T-helper 1 cell treated with Interleukin-12 subunit alpha and Interleukin-12 subunit beta and Interleukin-4 antibody, amounts not matched to agents 30 μg/mL and 1 μg/mL, for 36 hours (primary cell): ENCODE results near the gene ZNF678.
"Not testable (repeated sequence)": the region's sequence is repeated elsewhere in the genome, so short reads cannot be mapped to it uniquely, and the experiment has no call there.

ENCODE experiments used
- H3K27ac Mint-ChIP-seq: one replicate; pipeline ENCODE4 v1.8.0; 2021; ENCODE audit warnings: mild to moderate bottlenecking, mixed read lengths
- H3K27me3 Mint-ChIP-seq: one replicate; pipeline ENCODE4 v1.8.0; 2021; ENCODE audit warnings: low read depth, mixed read lengths
- H3K36me3 Mint-ChIP-seq: one replicate; pipeline ENCODE4 v1.8.0; 2021; ENCODE audit warnings: low read depth, mixed read lengths
- H3K4me1 Mint-ChIP-seq: one replicate; pipeline ENCODE4 v1.8.0; 2021; ENCODE audit warnings: low read depth, mixed read lengths
- H3K4me3 Mint-ChIP-seq: one replicate; pipeline ENCODE4 v1.8.0; 2021; ENCODE audit warnings: mild to moderate bottlenecking, moderate library complexity, mixed read lengths
- H3K9me3 Mint-ChIP-seq: one replicate; pipeline ENCODE4 v1.8.0; 2021; ENCODE audit warnings: mixed read lengths

Gene ZNF678

GRCh38 chr1:227546059-227546458 is 17.3 kb upstream of the ZNF678 start:
- Mint-ChIP-seq H3K27ac (no peak overlapping the region), H3K36me3 (no peaks in the 10 kb centered on the region), H3K27me3 (peaks cover 7% of the 10 kb centered on the region), H3K4me3 (no peak overlapping the region), H3K4me1 (peaks cover 3% of the 10 kb centered on the region), H3K9me3 (peaks cover 11% of the 10 kb centered on the region)

DNA sequence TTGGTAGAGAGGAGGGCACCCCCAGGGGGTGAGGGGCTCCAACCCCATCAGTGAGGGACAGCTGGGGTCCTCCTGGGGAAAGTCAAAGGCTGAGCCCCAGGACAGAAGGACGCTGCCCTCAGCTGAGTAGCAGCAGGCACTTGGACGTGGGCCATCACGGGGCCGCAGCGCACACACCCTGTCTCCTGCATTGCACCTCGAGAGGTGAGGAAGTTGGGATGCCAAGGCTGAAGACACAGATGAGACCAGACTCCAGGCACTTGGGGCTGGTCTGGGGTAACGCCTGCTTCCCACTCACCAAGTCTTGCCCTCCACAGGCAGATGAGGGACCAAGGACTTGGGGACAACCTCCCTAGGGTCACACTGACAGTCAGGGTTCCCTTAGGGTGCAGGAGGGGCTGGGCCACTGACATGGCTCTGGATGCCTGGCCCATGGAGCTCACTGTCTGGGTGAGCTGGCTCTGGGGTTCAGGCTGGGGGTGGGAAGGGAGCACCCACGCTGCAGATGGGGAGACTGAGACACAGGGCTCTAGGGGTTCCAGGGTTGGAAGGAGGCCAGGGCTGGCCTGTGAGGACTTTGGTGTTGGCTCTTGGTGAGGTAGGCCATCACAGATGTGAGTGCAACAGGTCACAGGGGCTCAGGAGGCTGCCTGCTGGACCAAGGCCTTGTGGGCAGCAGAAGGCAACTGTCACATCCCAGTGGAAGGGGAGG is 16.6 kb upstream of the ZNF678 start:
- Mint-ChIP-seq H3K9me3 (peaks cover 17% of the 10 kb centered on the region), H3K36me3 (peaks cover 2% of the 10 kb centered on the region), H3K27ac (no peak overlapping the region), H3K4me1 (peaks cover 3% of the 10 kb centered on the region), H3K4me3 (no peak overlapping the region), H3K27me3 (peaks cover 3% of the 10 kb centered on the region)

DNA sequence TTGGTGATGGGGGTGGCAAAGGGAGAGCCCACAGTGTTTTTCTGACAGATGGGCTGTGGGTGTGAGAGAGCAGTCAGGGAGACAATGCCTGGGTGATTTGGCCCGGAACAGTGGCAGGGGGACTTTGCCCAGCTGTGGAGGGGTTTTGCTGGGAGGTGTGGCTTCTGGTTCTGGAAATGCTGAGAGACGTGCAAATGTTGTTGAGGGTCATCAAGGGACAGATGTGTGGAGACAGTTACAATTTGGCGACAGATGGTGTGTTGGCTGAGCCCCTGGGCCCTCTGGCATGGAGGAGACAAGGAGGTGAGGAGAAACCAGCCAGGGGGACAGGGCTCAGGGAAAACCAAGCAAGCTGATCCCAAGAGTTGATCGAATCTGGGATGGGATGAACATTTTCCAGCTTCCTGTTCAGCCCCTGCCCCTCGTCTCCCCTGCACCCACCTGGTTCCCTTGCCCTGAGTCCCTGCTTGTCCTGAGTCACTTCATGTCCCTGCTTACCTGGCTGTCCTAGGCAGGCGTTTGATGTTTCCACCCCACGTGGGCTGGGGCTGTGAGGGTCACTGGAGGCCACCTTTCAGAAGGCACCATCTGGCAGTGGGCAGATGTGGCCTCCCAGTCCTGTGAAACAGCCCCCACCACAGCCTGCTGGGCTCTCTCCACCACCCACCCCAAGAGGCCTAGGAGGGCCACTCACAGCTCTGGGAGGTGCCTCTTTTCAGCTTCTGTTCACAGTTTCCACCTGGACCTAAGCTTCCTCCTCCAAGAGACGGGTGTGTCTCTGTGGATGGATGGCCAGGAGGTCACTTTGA is 15.8 kb upstream of the ZNF678 start:
- Mint-ChIP-seq H3K27me3 (peaks cover 5% of the 10 kb centered on the region), H3K27ac (no peak overlapping the region), H3K4me1 (peaks cover 3% of the 10 kb centered on the region), H3K4me3 (no peak overlapping the region), H3K9me3 (peaks cover 23% of the 10 kb centered on the region), H3K36me3 (peaks cover 3% of the 10 kb centered on the region)

DNA sequence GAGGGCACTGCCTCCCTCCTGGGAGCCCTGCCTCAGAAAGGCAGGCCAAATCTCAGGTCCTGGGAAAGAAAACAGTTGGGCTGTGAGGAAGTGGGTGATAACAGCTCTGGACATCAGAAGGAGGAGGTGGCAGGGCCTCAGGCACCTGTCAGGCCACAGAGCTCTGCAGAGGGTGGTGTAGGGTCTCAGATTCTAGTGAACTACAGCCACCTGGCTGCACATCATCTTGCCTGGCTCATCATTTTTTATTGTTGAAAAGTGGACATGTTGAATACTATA is 15.3 kb upstream of the ZNF678 start:
- peaks cover 27% of the 10 kb centered on the region for H3K9me3 Mint-ChIP-seq
- H3K27ac Mint-ChIP-seq: no peak overlapping the region

GRCh38 chr1:227548448-227548847 is 14.9 kb upstream of the ZNF678 start:
- Mint-ChIP-seq H3K4me1 (no peaks in the 10 kb centered on the region), H3K27ac (no peak overlapping the region), H3K36me3 (peaks cover 3% of the 10 kb centered on the region), H3K9me3 (peaks cover 27% of the 10 kb centered on the region), H3K27me3 (peaks cover 8% of the 10 kb centered on the region), H3K4me3 (no peak overlapping the region)

More for the DNA sequence above, 15.3 kb upstream of the ZNF678 start:
- Mint-ChIP-seq H3K27me3 (peaks cover 8% of the 10 kb centered on the region), H3K4me3 (no peak overlapping the region), H3K36me3 (peaks cover 3% of the 10 kb centered on the region), H3K4me1 (peaks cover under 1% of the 10 kb centered on the region)

DNA sequence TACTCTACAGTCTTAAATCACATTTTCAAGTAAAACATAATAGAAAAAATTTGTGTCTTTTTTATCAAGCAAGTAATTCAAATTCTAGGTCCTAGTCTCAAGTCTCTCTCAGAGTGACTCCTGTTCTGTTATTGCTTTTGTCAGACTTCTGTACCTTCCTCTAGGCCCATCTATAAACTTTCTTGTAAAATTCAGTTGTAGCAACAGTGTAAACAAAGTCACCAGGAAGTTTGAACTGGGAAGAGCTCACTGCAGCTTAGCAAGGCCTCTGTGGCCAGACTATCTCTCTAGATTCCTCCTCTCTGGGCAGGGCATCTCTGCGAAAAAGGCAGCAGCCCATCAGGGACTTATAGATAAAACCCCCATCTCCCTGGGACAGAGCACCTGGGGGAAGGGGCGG is 13.5 kb upstream of the ZNF678 start:
- peaks cover 3% of the 10 kb centered on the region for H3K36me3 Mint-ChIP-seq
- no peak overlapping the region for H3K27ac Mint-ChIP-seq
- H3K27me3 Mint-ChIP-seq: peaks cover 8% of the 10 kb centered on the region
- no peak overlapping the region for H3K4me3 Mint-ChIP-seq
- H3K9me3 Mint-ChIP-seq: peaks cover 27% of the 10 kb centered on the region
- H3K4me1 Mint-ChIP-seq: no peaks in the 10 kb centered on the region

DNA sequence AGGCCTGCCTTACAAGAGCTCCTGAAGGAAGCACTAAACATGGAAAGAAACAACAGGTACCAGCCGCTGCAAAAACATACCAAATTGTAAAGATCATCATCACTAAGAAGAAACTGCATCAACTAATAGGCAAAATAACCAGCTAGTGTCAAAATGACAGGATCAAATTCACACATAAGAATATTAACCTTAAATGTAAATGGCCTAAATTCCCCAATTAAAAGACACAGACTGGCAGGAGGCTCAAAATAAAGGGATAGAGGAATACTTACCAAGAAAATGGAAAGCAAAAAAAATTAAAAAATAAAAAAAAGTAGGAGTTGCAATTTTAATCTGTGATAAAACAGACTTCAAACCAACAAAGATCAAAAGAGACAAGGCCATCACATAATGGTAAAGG is 11.5 kb upstream of the ZNF678 start:
- H3K27me3 Mint-ChIP-seq, H3K27ac Mint-ChIP-seq, H3K4me3 Mint-ChIP-seq, H3K36me3 Mint-ChIP-seq, H3K4me1 Mint-ChIP-seq: not testable (repeated sequence)
- peaks cover 33% of the 10 kb centered on the region for H3K9me3 Mint-ChIP-seq

GRCh38 chr1:227556288-227556687 is 7.1 kb upstream of the ZNF678 start:
- Mint-ChIP-seq H3K4me3 (no peak overlapping the region), H3K27ac (no peak overlapping the region), H3K4me1 (peaks cover 8% of the 10 kb centered on the region), H3K27me3 (peaks cover 29% of the 10 kb centered on the region), H3K9me3 (peaks cover 25% of the 10 kb centered on the region), H3K36me3 (peaks cover 8% of the 10 kb centered on the region)

DNA sequence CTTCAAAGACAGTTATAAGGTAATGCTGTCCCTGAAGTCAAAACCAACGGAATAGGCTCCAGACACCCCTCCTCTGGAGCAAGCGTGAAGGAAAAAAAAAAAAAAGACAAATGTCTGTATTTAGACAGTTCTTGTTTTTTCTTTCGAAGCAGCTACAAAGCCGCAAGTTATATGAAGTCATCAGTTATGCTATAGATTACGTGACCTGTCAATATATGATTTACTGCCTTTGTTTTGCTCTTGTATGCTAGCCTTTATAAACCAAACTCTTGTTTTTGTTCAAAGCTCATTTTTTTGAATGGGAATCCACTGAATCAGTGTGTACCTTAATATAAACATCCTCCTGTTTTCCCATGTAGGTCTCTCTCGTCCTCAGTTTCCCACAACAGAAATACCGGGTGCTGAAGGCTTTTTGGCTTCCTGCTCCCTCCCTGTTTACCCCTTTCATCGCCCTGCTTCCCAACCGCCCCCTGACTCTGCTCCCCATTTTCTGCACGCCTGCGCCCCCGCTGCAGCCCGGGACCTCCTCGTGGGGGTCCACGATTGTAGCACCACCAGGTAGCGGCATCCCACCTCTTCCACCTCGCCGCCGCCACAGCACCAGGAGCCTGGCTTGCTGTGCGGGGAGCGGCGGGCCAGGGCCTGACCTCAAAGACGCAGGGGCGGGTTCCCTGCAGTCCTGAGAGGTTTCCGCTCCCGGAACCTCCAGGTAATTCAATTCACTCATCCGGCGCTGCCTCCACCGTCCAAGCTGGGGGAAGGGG is 5.2 kb upstream of the ZNF678 start:
- Mint-ChIP-seq H3K27me3 (peaks cover 29% of the 10 kb centered on the region), H3K4me3 (no peak overlapping the region), H3K4me1 (peaks cover 9% of the 10 kb centered on the region), H3K27ac (no peak overlapping the region), H3K9me3 (peaks cover 16% of the 10 kb centered on the region), H3K36me3 (peaks cover 4% of the 10 kb centered on the region)

- Mint-ChIP-seq H3K36me3 (peaks cover 4% of the 10 kb centered on the region), H3K4me1 (peaks cover 12% of the 10 kb centered on the region), H3K4me3 (peak overlapping the region; percentile 1), H3K9me3 (peaks cover 16% of the 10 kb centered on the region), H3K27ac (no peak overlapping the region), H3K27me3 (peaks cover 29% of the 10 kb centered on the region)
Measured at GRCh38 chr1:227558732-227559262, 4.6 kb upstream of the ZNF678 start.

DNA sequence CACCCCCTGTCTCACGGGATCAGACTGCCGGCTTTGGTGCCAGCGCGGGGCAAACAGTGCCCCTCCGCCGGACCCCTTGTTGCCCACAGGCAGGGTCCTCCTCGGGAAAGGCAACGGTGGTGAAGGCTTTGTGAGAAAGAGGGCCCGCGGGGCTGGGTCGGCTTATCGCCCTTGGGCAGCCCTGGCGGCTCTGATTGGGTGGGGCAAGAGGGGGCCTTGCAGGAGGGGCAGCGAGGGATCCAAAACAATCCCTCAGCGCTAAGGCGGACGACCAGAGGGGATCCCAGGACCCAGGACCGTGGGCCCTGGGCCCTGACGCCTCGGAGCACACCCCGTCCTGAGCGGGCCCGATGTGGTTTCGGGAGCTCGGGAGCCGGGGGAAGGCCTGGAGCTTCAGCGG is 3.9 kb upstream of the ZNF678 start:
- peaks cover 4% of the 10 kb centered on the region for H3K36me3 Mint-ChIP-seq
- peaks cover 17% of the 10 kb centered on the region for H3K4me1 Mint-ChIP-seq
- no peak overlapping the region for H3K4me3 Mint-ChIP-seq
- H3K27me3 Mint-ChIP-seq: peaks cover 29% of the 10 kb centered on the region
- no peak overlapping the region for H3K27ac Mint-ChIP-seq
- H3K9me3 Mint-ChIP-seq: peaks cover 16% of the 10 kb centered on the region

DNA sequence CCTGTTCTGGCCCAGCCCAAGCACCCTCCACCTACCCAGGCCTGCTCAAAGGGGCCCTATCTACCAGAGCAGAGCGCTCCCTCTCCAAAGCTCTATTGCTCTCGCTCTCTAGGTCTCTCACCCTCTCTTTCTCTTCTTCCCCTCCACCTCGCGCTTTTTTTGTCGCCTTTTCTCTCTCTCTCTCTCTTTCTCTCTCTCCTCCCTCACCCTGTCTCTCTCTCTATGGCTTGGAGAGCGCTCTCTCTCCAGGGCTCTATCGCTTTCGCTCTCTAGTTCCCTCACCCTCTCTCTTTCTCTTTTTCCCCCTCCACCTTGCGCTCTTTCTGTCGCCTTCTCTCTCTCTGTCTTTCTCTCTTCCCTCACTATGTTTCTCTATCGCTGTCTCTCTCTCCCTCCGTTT is 3.4 kb upstream of the ZNF678 start:
- Mint-ChIP-seq H3K9me3 (peaks cover 16% of the 10 kb centered on the region), H3K4me3 (peak overlapping the region; percentile 29), H3K27ac (no peak overlapping the region), H3K36me3 (peaks cover 4% of the 10 kb centered on the region), H3K4me1 (peaks cover 17% of the 10 kb centered on the region), H3K27me3 (peaks cover 29% of the 10 kb centered on the region)

GRCh38 chr1:227560393-227561173 is 2.8 kb upstream of the ZNF678 start:
- Mint-ChIP-seq H3K4me3 (no peak overlapping the region), H3K36me3 (peaks cover 4% of the 10 kb centered on the region), H3K4me1 (peaks cover 17% of the 10 kb centered on the region), H3K27me3 (peaks cover 29% of the 10 kb centered on the region), H3K27ac (no peak overlapping the region), H3K9me3 (peaks cover 16% of the 10 kb centered on the region)
